Activated naive CD8-positive, alpha-beta T cell (primary cell): ENCODE data around the gene ZBTB12.
"Not testable (repeated sequence)": the region's sequence is repeated elsewhere in the genome, so short reads cannot be mapped to it uniquely, and the experiment has no call there.

ENCODE experiments used
- H3K27ac Mint-ChIP-seq: one replicate; pipeline ENCODE4 v1.8.0; 2021; ENCODE audit warnings: mixed read lengths
- H3K27me3 Mint-ChIP-seq: one replicate; pipeline ENCODE4 v1.8.0; 2021; ENCODE audit warnings: mixed read lengths
- H3K36me3 Mint-ChIP-seq: one replicate; pipeline ENCODE4 v1.8.0; 2021; ENCODE audit warnings: mixed read lengths
- H3K4me1 Mint-ChIP-seq: one replicate; pipeline ENCODE4 v1.8.0; 2021; ENCODE audit warnings: low read depth, mixed read lengths
- H3K4me3 Mint-ChIP-seq: one replicate; pipeline ENCODE4 v1.8.0; 2021; ENCODE audit warnings: mild to moderate bottlenecking, mixed read lengths
- H3K9me3 Mint-ChIP-seq: one replicate; pipeline ENCODE4 v1.8.0; 2021; ENCODE audit warnings: low read depth, mixed read lengths

ZBTB12 gene

GRCh38 chr6:31907158-31907813 lies 5.4 kb upstream of the ZBTB12 start:
- Mint-ChIP-seq H3K9me3 (no peaks in the 10 kb centered on the region), H3K4me1 (peaks cover 12% of the 10 kb centered on the region), H3K4me3 (no peak overlapping the region), H3K27me3 (peaks cover under 1% of the 10 kb centered on the region), H3K36me3 (no peaks in the 10 kb centered on the region), H3K27ac (no peak overlapping the region)

- H3K27me3 Mint-ChIP-seq, H3K36me3 Mint-ChIP-seq, H3K4me3 Mint-ChIP-seq, H3K9me3 Mint-ChIP-seq, H3K27ac Mint-ChIP-seq: not testable (repeated sequence)
- H3K4me1 Mint-ChIP-seq: peaks cover 12% of the 10 kb centered on the region
Measured at GRCh38 chr6:31906727-31907126, 4.8 kb upstream of the ZBTB12 start.

GRCh38 chr6:31906122-31906521 lies 4.2 kb upstream of the ZBTB12 start:
- no peak overlapping the region for H3K4me3 Mint-ChIP-seq
- no peaks in the 10 kb centered on the region for H3K36me3 Mint-ChIP-seq
- no peak overlapping the region for H3K27ac Mint-ChIP-seq
- no peaks in the 10 kb centered on the region for H3K27me3 Mint-ChIP-seq
- peaks cover 14% of the 10 kb centered on the region for H3K4me1 Mint-ChIP-seq
- no peaks in the 10 kb centered on the region for H3K9me3 Mint-ChIP-seq

- Mint-ChIP-seq H3K27ac (no peak overlapping the region), H3K4me3 (no peak overlapping the region), H3K27me3 (no peaks in the 10 kb centered on the region)
Measured at GRCh38 chr6:31905041-31905440, 3.2 kb upstream of the ZBTB12 start.

GRCh38 chr6:31903957-31904356 lies 2.1 kb upstream of the ZBTB12 start:
- no peak overlapping the region for H3K4me3 Mint-ChIP-seq

More at GRCh38 chr6:31905041-31905440, 3.2 kb upstream of the ZBTB12 start:
- Mint-ChIP-seq H3K4me1 (peaks cover 12% of the 10 kb centered on the region), H3K9me3 (no peaks in the 10 kb centered on the region), H3K36me3 (no peaks in the 10 kb centered on the region)

GRCh38 chr6:31901415-31901952 lies 402 bp downstream of the ZBTB12 start:
- no peaks in the 10 kb centered on the region for H3K36me3 Mint-ChIP-seq
- H3K4me3 Mint-ChIP-seq: peak overlapping the region; percentile 53
- peaks cover 28% of the 10 kb centered on the region for H3K4me1 Mint-ChIP-seq

More at GRCh38 chr6:31903957-31904356, 2.1 kb upstream of the ZBTB12 start:
- H3K36me3 Mint-ChIP-seq: no peaks in the 10 kb centered on the region
- H3K27me3 Mint-ChIP-seq: no peaks in the 10 kb centered on the region
- no peak overlapping the region for H3K27ac Mint-ChIP-seq
- H3K9me3 Mint-ChIP-seq: no peaks in the 10 kb centered on the region
- H3K4me1 Mint-ChIP-seq: peaks cover 21% of the 10 kb centered on the region

GRCh38 chr6:31900917-31901414 lies 920 bp downstream of the ZBTB12 start:
- no peak overlapping the region for H3K27ac Mint-ChIP-seq
- H3K36me3 Mint-ChIP-seq: no peaks in the 10 kb centered on the region
- H3K4me3 Mint-ChIP-seq: peak overlapping the region; percentile 53
- H3K4me1 Mint-ChIP-seq: peaks cover 32% of the 10 kb centered on the region
- H3K9me3 Mint-ChIP-seq: no peaks in the 10 kb centered on the region
- H3K27me3 Mint-ChIP-seq: no peaks in the 10 kb centered on the region

More at GRCh38 chr6:31901415-31901952, 402 bp downstream of the ZBTB12 start:
- Mint-ChIP-seq H3K9me3 (no peaks in the 10 kb centered on the region), H3K27ac (peak overlapping the region; percentile 66), H3K27me3 (no peaks in the 10 kb centered on the region)

GRCh38 chr6:31899882-31900722 lies 1.8 kb downstream of the ZBTB12 start:
- no peaks in the 10 kb centered on the region for H3K27me3 Mint-ChIP-seq
- H3K9me3 Mint-ChIP-seq: no peaks in the 10 kb centered on the region
- peaks cover 36% of the 10 kb centered on the region for H3K4me1 Mint-ChIP-seq
- no peaks in the 10 kb centered on the region for H3K36me3 Mint-ChIP-seq
- peak overlapping the region; percentile 76 for H3K4me3 Mint-ChIP-seq
- no peak overlapping the region for H3K27ac Mint-ChIP-seq

GRCh38 chr6:31899215-31899614 lies 2.7 kb downstream of the ZBTB12 start:
- peaks cover 36% of the 10 kb centered on the region for H3K4me1 Mint-ChIP-seq
- no peaks in the 10 kb centered on the region for H3K27me3 Mint-ChIP-seq
- peak overlapping the region; percentile 70 for H3K27ac Mint-ChIP-seq
- H3K36me3 Mint-ChIP-seq: no peaks in the 10 kb centered on the region
- H3K9me3 Mint-ChIP-seq: no peaks in the 10 kb centered on the region
- peak overlapping the region; percentile 76 for H3K4me3 Mint-ChIP-seq

- H3K4me3 Mint-ChIP-seq: peak overlapping the region; percentile 96
- no peaks in the 10 kb centered on the region for H3K27me3 Mint-ChIP-seq
- H3K9me3 Mint-ChIP-seq: no peaks in the 10 kb centered on the region
- H3K27ac Mint-ChIP-seq: peak overlapping the region; percentile 98
- no peaks in the 10 kb centered on the region for H3K36me3 Mint-ChIP-seq
- peaks cover 38% of the 10 kb centered on the region for H3K4me1 Mint-ChIP-seq
Measured at GRCh38 chr6:31898383-31899011, 3.4 kb downstream of the ZBTB12 start.

- peak within 1 kb of the TSS; percentile 96 for H3K4me3 Mint-ChIP-seq
- H3K27ac Mint-ChIP-seq: peak within 1 kb of the TSS; percentile 98
- H3K9me3 Mint-ChIP-seq: no peaks in the 10 kb centered on the region
- H3K4me1 Mint-ChIP-seq: peaks cover 36% of the 10 kb centered on the region
- H3K27me3 Mint-ChIP-seq: no peaks in the 10 kb centered on the region
- H3K36me3 Mint-ChIP-seq: no peaks in the 10 kb centered on the region
Measured at GRCh38 chr6:31897612-31898382, 4.1 kb downstream of the ZBTB12 start, which contains the start of gene EHMT2. EHMT2 (minus strand) TSS chr6:31897698; CDS start chr6:31897677, 21 bp downstream.

- H3K27me3 Mint-ChIP-seq: no peaks in the 10 kb centered on the region
- H3K27ac Mint-ChIP-seq: peak overlapping the region; percentile 86
- no peaks in the 10 kb centered on the region for H3K9me3 Mint-ChIP-seq
- peaks cover 31% of the 10 kb centered on the region for H3K4me1 Mint-ChIP-seq
- H3K4me3 Mint-ChIP-seq: peak overlapping the region; percentile 86
- H3K36me3 Mint-ChIP-seq: no peaks in the 10 kb centered on the region
Measured at GRCh38 chr6:31896856-31897611, 4.9 kb downstream of the ZBTB12 start.

GRCh38 chr6:31896493-31896855 lies 5.4 kb downstream of the ZBTB12 start:
- no peaks in the 10 kb centered on the region for H3K36me3 Mint-ChIP-seq
- no peaks in the 10 kb centered on the region for H3K27me3 Mint-ChIP-seq
- H3K4me1 Mint-ChIP-seq: peaks cover 31% of the 10 kb centered on the region
- H3K9me3 Mint-ChIP-seq: no peaks in the 10 kb centered on the region
- peak overlapping the region; percentile 86 for H3K4me3 Mint-ChIP-seq
- H3K27ac Mint-ChIP-seq: peak overlapping the region; percentile 86
